Vagina (tissue), 2 donors: Measurements from ENCODE around the gene NCS1.
"Not testable (repeated sequence)": the region's sequence is repeated elsewhere in the genome, so short reads cannot be mapped to it uniquely, and the experiment has no call there.

Experiments
- CTCF ChIP-seq, 3 experiments: fragments of 450-650 bp in 2 of 3; fragments of 200-600 bp in 1 of 3; sonication (generic) in 1 of 3; IDR thresholded peaks; one replicate each; pipeline ENCODE4 v1.5.1; 2017 to 2019; ENCODE audit warnings: antibody characterized with exemption in 3 of 3, mild to moderate bottlenecking in 2 of 3, moderate library complexity in 2 of 3
- POLR2A ChIP-seq, 2 donors: fragments of 450-650 bp; IDR thresholded peaks; one replicate each; pipeline ENCODE4 v1.6.1; 2017; ENCODE audit warnings: antibody characterized with exemption in 2 of 2, mild to moderate bottlenecking in 2 of 2, moderate library complexity in 2 of 2
- POLR2AphosphoS5 ChIP-seq, 2 donors: sonication (generic); formaldehyde crosslinking; IDR thresholded peaks; one replicate each; pipeline ENCODE4 v1.9.0; 2017; ENCODE audit warnings: antibody characterized with exemption in 2 of 2, mild to moderate bottlenecking in 2 of 2, low read depth in 1 of 2; ENCODE audit not compliant: insufficient read depth in 1 of 2

GRCh38 chr9:130258137-130258536 lies 85.9 kb downstream of the NCS1 start:
- not testable (repeated sequence) for TF ChIP-seq POLR2AphosphoS5 (IDR thresholded peaks at IDR 0.05; ENCODE audit: insufficient read depth in 1 of 2, low read depth in 1 of 2); POLR2A (IDR thresholded peaks at IDR 0.05); CTCF (IDR thresholded peaks at IDR 0.05)
